Thyroid gland (tissue), 4 donors: ENCODE results near the gene ARL15.

Experiments
- CTCF ChIP-seq, 6 experiments: fragments of 200-600 bp in 3 of 6; fragments of 450-650 bp in 3 of 6; sonication (generic) in 3 of 6; IDR thresholded peaks; one replicate each; pipeline ENCODE4 v1.5.1; 2016 to 2019; ENCODE audit warnings: antibody characterized with exemption in 6 of 6, mild to moderate bottlenecking in 2 of 6, inconsistent platforms in 1 of 6, moderate library complexity in 1 of 6
- POLR2A ChIP-seq, 2 donors: fragments of 450-650 bp; IDR thresholded peaks; one replicate each; pipeline ENCODE4 v1.6.1; 2017; ENCODE audit warnings: antibody characterized with exemption in 2 of 2, mild to moderate bottlenecking in 2 of 2, moderate library complexity in 1 of 2

- no peak for TF ChIP-seq POLR2A (IDR thresholded peaks at IDR 0.05)
- no peak for TF ChIP-seq CTCF (IDR thresholded peaks at IDR 0.05)
These were observed 104.5 kb downstream of the ARL15 start for GRCh38 chr5:54205918-54206317.
